HEK293 (cell line): Measurements from ENCODE around the gene LMO7.

ENCODE experiments used
- CTCF ChIA-PET: fragments of 350-600 bp; formaldehyde crosslinking; extraction: SDS; loops from one replicate; lab custom pipeline; 2021; ENCODE audit warnings: antibody characterized with exemption; lab: Yijun Ruan, JAX
- POLR2A ChIA-PET: fragments of 300-600 bp; formaldehyde crosslinking; extraction: SDS; loops from one replicate; lab custom pipeline; 2020; ENCODE audit warnings: antibody characterized with exemption, inconsistent platforms; lab: Yijun Ruan, JAX
- H3K27ac ChIP-seq: fragments of 200-500 bp; sonication (Bioruptor generic); 2 replicates; pipeline ENCODE4 v1.5.1; 2014; ENCODE audit warnings: low read depth, low read length, control low read depth, inconsistent platforms; ENCODE audit errors: extremely low read depth
- H3K36me3 ChIP-seq, 2 experiments: fragments of 200-500 bp in 1 of 2; sonication (Bioruptor generic) in 1 of 2; 1 replicate in 1 of 2; 2 replicates in 1 of 2; pipeline ENCODE4 v1.5.1; 2014 to 2017; ENCODE audit warnings: inconsistent platforms in 2 of 2, low read length in 2 of 2; ENCODE audit not compliant: control insufficient read depth in 2 of 2, insufficient read depth in 1 of 2
- H3K4me1 ChIP-seq: fragments of 200-500 bp; sonication (Bioruptor generic); 2 replicates; pipeline ENCODE4 v1.5.1; 2014; ENCODE audit warnings: mild to moderate bottlenecking, low read length, inconsistent platforms; ENCODE audit not compliant: control insufficient read depth, insufficient read depth
- H3K4me3 ChIP-seq: 2 replicates; pipeline ENCODE4 v1.5.1; 2011; ENCODE audit warnings: low read depth, mild to moderate bottlenecking, control low read depth, low read length, moderate library complexity
- H3K9me3 ChIP-seq: fragments of 200-500 bp; sonication (Bioruptor generic); 2 replicates; pipeline ENCODE4 v1.5.1; 2014; ENCODE audit warnings: low read depth, low read length, inconsistent platforms; ENCODE audit not compliant: control insufficient read depth, insufficient read depth
- FEZF1 ChIP-seq: fragments of 450-650 bp; formaldehyde crosslinking; IDR thresholded peaks from 2 replicates; pipeline ENCODE4 v1.5.1; 2016; ENCODE audit warnings: missing biosample characterization, missing genetic modification characterization
- ZBTB20 ChIP-seq: fragments of 450-650 bp; formaldehyde crosslinking; IDR thresholded peaks from 2 replicates; pipeline ENCODE4 v1.5.1; 2016; ENCODE audit warnings: missing biosample characterization, missing genetic modification characterization
- TF ChIP-seq, protein P1 (sequence below): fragments of 450-650 bp; formaldehyde crosslinking; IDR thresholded peaks from 2 replicates; pipeline ENCODE4 v1.5.1; 2016; ENCODE audit warnings: missing biosample characterization, missing genetic modification characterization

The LMO7 gene

GRCh38 chr13:75908141-75908540 lies 272.0 kb downstream of the LMO7 start:
- POLR2A ChIA-PET, result no interaction called here
- Histone ChIP-seq H3K27ac (no peak overlapping the region), H3K9me3 (no peaks in the 10 kb centered on the region), H3K4me3 (no peak overlapping the region), H3K4me1 (no peaks in the 10 kb centered on the region), H3K36me3 (no peaks in the 10 kb centered on the region)
- TF ChIP-seq FEZF1, result 0 out of 2 replicates have a peak, but pooled peaks have one; percentile 36
- TF ChIP-seq ZBTB20 (tag by site-specific recombination), result no peak
- TF ChIP-seq, protein P1, sequence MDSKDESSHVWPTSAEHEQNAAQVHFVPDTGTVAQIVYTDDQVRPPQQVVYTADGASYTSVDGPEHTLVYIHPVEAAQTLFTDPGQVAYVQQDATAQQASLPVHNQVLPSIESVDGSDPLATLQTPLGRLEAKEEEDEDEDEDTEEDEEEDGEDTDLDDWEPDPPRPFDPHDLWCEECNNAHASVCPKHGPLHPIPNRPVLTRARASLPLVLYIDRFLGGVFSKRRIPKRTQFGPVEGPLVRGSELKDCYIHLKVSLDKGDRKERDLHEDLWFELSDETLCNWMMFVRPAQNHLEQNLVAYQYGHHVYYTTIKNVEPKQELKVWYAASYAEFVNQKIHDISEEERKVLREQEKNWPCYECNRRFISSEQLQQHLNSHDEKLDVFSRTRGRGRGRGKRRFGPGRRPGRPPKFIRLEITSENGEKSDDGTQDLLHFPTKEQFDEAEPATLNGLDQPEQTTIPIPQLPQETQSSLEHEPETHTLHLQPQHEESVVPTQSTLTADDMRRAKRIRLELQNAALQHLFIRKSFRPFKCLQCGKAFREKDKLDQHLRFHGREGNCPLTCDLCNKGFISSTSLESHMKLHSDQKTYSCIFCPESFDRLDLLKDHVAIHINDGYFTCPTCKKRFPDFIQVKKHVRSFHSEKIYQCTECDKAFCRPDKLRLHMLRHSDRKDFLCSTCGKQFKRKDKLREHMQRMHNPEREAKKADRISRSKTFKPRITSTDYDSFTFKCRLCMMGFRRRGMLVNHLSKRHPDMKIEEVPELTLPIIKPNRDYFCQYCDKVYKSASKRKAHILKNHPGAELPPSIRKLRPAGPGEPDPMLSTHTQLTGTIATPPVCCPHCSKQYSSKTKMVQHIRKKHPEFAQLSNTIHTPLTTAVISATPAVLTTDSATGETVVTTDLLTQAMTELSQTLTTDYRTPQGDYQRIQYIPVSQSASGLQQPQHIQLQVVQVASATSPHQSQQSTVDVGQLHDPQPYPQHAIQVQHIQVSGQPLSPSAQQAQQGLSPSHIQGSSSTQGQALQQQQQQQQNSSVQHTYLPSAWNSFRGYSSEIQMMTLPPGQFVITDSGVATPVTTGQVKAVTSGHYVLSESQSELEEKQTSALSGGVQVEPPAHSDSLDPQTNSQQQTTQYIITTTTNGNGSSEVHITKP (tag by site-specific recombination), result peak; percentile 62
- CTCF ChIA-PET, result interaction anchor here (1.2 kb wide), 1 partner anchor 38 kb away, joined by 3 read pairs; no protein-coding TSS in a partner anchor
